Right lung (tissue), 5 donors: Measurements from ENCODE around the gene F13A1. TPM values are rescaled to one million over a fixed set of nuclear protein-coding genes. Genes with fewer than 3 reads are reported as not detected.

Experiments
- DNase-seq, 2 donors: peaks; one replicate each; pipeline ENCODE4 v3.0.0-alpha.2; 2013
- polyA plus RNA-seq, 5 donors: library from polyadenylated mRNA; unstranded; fragments of 120-200 nt; gene quantifications; one replicate each; pipeline versions ENCODE4 v1.2.1 to v1.2.3, GENCODE V29; 2013; ENCODE audit warnings: inconsistent platforms in 1 of 5, low replicate concordance in 1 of 5; ENCODE audit not compliant: insufficient read length in 5 of 5, insufficient read depth in 1 of 5

The F13A1 gene
- polyA plus RNA-seq, 5 donors: 31.9 to 72.7 (median 36.9) TPM

- DNase-seq: no peak
These were observed 123.7 kb downstream of the F13A1 start for GRCh38 chr6:6196762-6197161.

DNA sequence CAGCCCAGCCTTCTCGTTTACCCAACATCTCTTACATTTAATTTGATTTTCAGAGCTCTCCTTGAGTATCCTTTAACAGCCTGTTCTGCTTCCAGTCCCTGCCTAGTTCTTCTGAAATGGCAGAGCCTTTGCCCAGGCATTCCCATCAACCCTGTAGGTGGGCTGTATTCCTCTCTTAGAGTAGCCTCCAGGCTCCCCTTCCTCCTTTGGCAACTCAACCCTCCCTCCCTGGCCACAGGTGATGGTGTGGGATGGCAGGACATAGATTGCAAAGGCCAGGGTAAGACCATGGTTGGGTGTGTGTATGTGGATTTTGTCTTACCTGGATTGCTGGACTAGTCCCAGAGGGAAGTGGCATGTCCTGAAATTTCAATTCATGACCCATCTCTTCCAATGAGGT, 125.4 kb downstream of the F13A1 start:
- DNase-seq: no peak

DNA sequence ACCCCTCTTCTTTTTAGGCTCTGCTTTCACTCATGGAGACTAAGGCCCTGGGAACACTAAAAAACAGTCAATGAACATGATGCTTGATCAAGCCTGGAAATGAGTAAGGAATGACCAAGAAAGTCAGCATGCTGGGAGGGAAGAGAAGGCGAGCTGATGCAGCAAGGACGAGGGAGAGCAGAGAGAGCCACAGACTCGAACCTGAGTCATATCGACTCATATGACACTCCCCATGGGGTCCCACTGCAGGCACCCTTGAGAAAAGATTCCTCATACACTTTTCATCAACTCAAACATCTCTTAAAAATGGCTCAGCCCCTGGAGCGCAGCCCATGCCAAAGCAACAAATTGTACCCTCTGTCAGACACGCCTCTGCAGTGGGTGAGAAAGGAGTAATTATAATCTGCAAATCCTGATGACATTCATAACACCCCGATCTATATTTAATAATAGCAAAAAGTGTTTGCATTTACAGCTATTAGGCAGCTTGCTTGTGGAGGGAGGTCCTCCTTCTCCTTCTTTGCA, 127.2 kb downstream of the F13A1 start:
- DNase-seq: no peak

DNA sequence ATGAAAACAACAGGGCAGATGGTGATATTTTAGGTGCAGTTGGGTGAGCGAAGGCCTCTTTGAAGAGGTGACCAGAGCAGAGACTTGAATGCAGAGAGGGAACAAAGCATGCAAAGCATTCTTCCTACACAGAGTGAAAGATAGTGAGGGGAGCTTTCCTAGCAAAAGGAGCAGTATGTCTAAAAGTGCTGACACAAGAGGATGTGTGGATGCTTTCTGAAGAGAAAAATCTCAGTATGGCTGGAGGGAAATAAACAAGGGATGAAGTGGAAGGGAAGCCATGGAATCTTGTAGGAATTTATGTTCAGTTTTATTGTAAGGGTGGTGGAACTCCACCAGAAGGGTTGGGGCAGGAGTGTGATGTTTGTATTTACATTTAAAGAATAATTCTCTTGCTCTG, 128.6 kb downstream of the F13A1 start:
- DNase-seq: no peak

DNA sequence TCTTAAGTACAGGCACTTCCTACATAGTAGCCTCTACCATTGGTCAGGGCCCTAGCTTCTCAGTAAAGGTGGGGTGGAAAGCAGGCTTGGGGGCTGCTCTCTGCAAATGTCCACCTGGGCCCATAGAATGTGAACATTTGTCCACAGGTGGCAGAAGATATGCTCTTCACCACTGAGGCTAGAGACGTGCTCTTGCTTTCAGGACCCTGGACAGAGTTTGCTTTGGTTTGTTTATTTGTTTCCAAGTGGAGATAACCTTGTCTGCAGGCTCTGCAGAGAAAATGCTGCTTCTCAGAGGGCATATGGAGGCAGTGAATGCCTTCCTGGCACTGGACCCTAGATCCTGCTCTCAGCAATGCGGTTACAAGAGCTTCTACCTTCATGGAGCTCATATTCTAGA, 129.0 kb downstream of the F13A1 start:
- DNase-seq: no peak

DNA sequence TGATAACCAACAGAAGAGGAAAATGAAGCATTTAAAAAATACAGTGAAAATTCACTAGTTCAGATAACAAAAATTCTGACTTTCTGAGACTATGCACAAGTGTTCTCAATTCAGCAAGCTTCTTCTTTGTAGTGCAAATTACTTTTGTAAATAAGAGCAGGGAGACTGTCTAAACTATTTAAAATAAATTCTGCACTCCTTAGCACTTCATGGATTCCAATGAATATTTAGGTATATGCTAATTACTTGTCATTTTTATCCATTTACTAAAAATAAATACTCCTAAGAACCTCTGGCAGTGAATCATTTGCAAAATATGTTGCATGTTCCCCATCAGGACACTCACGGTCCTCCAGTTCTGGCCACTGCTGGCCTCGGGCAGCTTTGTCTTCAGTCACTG, 139.8 kb downstream of the F13A1 start:
- DNase-seq: no peak

DNA sequence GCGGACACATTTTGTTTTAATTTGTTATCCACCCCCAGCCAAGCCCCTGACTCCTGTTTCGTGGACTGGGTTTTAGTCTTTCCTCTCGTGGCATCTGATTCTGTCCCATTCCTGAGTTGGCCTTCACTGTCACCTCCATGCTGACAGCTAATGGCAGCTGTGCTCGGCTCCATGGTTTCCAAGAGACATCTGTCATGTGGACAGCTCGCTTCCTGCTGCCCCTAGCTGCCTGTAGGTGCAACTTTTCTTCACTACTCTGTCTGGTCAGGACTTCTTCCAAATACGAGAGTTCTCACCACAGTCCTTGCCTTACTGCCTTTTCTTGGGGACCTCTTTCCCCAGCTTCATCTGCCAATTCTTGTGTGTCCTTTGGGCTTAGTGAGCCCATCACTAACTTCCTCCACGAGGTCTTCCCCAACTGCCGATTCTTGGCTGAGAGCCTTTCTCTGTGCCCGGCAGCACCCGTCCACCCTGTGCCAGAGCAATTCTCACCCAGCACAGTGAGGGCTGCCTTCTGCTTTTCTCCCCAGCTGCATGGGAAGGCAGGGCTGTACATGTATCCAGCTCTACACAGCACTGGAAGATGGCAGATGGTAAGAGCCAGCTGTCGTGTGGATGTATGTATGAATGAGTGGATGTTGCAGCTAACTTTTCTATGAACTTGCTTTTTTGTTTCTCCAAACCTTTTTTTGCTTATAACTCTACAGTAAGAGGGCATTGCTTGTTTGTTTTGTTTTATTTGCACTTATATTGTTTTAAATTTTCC, 140.4 kb downstream of the F13A1 start:
- no peak for DNase-seq

GRCh38 chr6:6178795-6179194, 141.7 kb downstream of the F13A1 start:
- DNase-seq: no peak

- no peak for DNase-seq
These were observed 142.7 kb downstream of the F13A1 start for GRCh38 chr6:6177754-6178153.

DNA sequence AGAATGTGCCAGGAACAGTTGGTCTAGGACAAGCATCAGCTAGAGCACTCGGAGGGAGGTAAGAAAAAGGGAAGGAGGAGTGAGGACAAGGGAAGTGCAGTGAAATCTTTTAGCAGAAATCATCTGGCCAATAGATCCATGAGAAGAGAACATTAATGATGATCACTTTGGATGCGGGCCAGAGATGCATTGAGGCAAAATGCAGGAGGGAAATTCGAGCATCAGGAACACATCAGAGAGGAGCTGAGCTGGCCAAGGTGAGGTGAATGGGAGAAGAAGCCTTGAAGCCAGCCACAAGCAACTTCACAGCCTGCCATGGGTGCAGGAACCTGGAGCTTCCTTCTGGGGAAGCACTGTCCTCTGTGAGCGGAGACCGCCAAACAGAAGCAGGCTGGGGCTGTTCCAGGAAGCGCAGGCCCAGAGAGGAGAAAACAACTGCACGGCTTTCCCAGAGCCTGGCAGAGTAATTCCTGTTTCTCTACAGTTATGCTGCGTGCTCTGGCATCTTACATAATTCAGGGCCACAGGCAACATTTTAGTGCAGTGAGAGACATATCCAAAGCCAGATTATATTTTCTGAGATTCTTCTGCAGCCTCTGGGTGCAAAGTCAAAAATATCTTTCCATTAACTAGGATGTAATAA, 143.8 kb downstream of the F13A1 start:
- DNase-seq: no peak

- no peak for DNase-seq
These were observed 144.3 kb downstream of the F13A1 start for GRCh38 chr6:6176127-6176526.

- no peak for DNase-seq
These were observed 151.3 kb downstream of the F13A1 start for GRCh38 chr6:6169141-6169540.

DNA sequence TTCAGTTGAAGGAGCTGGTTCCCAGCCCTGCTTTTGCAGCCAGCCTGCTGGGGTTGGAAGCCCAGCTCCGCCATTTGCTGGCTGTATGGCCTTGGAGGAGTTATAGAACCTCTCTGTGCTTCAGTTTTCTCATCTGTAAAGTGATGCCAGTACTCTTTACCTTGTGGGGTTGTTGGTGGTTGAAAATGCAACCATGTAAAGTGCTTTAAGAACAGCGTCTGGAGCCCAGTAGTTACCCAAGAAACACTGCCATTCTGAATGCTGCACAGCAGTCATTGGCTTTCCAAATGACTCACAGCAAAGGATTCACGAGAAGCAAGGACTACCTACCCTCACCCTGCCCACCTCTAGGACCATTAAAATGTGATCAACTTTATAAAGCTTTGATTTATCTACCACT, 154.4 kb downstream of the F13A1 start:
- DNase-seq: no peak

DNA sequence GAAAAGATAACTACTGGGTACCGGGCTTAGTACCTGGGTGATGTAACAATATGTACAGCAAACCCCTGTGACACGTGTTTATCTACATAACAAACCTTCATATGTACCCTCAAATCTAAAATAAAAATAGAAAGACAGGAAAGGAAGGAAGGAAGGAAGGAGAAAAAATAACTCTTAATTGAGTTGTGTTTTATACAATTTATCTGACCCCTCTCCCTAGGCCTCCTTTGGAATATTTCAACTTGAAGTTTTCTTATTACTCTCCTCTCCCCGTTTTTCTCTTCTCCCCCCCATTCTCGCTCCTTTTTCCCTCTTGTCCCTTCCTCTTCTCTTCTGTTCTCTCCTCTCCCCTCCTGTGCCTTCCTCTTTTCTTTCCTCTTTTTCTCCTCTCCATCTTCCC, 156.1 kb downstream of the F13A1 start:
- DNase-seq: no peak

- no peak for DNase-seq
These were observed 166.1 kb downstream of the F13A1 start for GRCh38 chr6:6154335-6154734.

GRCh38 chr6:6152060-6152459, 168.4 kb downstream of the F13A1 start:
- no peak for DNase-seq

GRCh38 chr6:6148192-6148815, 172.2 kb downstream of the F13A1 start:
- no peak for DNase-seq

DNA sequence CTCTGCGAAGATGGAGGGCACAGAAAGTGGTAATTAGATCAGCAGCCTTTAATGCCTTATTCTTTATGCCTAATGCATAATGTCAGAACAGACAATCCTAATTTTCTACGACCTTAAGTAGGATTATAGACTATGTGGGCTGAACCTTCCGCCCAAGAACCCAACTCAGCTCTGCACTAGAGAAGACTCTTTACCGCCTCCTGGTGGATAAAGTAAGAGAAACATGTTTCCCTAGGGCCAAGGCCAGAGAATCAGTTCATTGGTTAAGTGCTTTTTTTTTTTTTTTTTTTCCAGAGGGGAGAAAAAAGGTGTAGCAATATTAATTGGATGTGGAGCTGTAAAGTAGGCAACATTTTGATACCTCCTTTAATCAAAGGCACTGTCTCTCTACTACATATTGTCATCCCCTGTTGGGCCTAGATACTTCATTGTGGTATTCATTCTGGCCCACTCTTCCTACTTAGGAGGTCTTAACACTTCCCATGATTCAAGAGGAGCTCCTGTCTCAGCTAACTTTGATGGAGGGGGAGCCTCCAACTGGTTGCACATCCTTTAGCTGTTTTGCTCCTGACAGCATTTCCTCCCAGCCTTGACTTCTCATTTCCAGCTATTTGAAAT, 188.9 kb downstream of the F13A1 start:
- DNase-seq: no peak

- no peak for DNase-seq
These were observed 195.0 kb downstream of the F13A1 start for GRCh38 chr6:6125495-6125894.

GRCh38 chr6:6123803-6124202, 196.7 kb downstream of the F13A1 start:
- DNase-seq: no peak

GRCh38 chr6:6121943-6122342, 198.5 kb downstream of the F13A1 start:
- DNase-seq: no peak

DNA sequence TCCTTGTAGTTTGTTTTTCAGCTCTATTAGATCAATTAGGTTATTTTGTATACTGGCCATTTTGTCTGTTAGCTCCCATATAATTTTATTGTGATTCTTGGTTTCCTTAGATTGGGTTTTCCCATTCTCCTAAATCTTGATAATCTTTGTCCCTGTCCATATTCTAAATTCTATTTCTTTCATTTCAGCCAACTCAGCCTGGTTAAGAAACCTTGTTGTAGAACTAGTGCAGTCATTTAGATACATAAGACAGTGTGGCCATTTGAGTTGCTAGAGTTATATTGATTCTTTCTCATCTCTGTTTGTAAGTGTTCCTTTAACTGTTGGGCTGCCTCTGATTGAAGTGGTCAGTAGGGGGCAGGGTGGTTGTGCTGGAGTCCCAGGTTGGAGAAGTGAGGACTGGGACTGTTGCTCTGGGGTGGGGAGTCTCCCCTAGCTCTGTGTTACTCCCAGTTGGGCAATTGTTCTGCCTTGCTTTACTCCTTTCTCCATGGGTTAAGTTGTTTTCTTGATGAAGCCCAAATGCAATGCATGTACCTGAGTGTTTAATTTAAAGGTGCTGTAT, 214.9 kb downstream of the F13A1 start:
- no peak for DNase-seq
